GM19099 (cell line): ENCODE measurements around the gene PDGFRB.

Experiments used
- POLR2A ChIP-seq: IDR thresholded peaks from 3 replicates; pipeline ENCODE4 v1.6.1; 2011; ENCODE audit warnings: low read depth; ENCODE audit not compliant: insufficient read length; ENCODE audit errors: extremely low read depth

PDGFRB gene

DNA sequence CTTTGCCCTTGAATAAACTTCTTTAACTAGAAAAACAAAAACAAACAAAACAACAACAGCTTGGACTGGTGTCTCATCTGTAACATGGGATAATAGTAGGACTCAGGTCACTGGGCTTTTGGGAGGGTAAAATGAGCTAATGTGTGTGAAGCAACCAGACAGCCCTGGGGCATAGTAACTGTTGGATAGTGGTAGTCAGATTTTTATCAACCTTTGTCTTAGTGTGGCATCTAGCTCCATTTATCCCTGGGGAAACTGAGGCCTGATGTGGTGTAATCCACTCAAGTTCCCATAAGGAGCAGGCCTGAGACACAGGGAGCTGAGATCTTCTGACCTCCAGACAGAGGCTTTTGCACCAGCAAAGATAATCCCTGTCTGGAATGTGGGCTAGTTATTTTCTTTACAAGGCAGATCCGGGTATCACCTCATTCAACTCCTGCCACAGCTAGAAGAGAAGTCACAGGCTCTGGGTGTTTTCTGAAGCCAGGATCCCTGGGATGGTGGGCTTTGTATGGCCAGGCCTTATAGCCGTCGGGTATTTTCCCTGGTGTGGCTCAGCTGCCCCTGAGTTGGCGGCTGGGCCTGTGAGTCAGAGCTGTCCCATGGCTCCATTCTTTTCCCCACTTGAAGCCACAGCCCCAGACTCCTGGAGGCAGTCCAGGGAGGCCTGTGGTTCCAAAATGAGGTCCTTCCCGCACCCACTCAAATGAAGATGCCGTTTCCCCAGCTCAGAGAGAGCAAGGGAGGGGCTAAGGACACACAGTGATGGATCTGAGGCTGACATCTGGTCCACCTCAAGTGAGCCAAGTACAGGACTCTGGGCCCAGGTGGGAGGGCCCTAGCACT lies 43.2 kb downstream of the PDGFRB start:
- TF ChIP-seq POLR2A, result no peak

- no peak for TF ChIP-seq POLR2A
Measured at GRCh38 chr5:150111122-150111521, 44.5 kb downstream of the PDGFRB start.

DNA sequence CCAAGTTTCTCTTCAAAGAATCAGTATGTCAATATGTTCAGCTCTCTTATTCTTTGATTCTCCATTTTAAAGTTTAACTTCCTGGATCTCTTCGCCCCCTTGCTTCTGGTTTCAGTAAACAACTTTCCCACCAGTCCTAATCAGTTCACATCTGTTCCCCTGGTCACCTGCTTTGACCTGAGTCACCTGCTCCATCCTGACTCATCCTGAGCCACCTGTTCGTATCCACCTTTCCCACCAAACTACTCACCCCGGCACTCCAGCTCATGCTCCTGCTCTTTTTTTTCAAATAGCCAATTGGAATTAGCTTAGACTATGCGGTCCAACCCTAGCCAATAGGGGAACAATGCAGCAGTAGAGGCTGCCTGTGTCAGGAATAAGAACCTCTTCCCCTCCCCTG lies 45.7 kb downstream of the PDGFRB start:
- no peak for TF ChIP-seq POLR2A

GRCh38 chr5:150108711-150109514 lies 46.7 kb downstream of the PDGFRB start:
- no peak for TF ChIP-seq POLR2A

- TF ChIP-seq POLR2A, result no peak
Measured at GRCh38 chr5:150107909-150108447, 47.7 kb downstream of the PDGFRB start.

DNA sequence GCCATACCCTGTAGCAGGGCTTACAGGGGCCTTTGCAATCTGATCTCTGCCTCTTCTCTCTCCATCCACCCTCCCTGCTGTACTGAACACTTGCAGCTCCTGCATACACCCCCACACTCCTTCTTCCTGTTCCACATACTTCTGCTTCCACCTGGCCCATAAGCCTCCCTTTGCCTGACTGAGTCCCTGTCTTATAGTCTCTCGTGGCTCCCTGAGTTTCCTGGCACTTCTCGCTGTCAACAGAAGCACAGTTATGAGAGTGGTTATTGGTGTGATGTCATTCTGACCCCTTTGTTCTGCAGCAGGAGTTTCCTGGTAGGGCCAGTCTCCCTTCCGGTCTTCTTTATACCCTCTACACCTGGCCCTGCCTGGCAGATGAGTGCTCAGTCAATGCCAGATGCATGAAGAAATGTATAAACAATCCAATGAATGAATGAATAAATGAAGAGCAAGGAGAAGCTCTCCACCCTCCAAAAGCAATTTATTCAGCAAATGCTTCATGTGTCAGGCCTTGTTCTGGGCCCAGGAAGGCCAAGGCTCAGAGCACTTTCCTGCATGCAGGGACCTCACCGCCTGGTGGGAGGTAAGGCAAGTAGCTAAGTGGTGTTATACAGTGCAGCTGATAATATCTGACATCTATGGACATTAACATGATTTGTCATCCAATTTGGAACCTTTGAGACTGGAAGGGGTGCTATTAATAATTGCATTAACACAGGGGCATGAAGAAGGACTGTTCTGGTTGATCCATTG lies 48.8 kb downstream of the PDGFRB start:
- TF ChIP-seq POLR2A, result no peak

DNA sequence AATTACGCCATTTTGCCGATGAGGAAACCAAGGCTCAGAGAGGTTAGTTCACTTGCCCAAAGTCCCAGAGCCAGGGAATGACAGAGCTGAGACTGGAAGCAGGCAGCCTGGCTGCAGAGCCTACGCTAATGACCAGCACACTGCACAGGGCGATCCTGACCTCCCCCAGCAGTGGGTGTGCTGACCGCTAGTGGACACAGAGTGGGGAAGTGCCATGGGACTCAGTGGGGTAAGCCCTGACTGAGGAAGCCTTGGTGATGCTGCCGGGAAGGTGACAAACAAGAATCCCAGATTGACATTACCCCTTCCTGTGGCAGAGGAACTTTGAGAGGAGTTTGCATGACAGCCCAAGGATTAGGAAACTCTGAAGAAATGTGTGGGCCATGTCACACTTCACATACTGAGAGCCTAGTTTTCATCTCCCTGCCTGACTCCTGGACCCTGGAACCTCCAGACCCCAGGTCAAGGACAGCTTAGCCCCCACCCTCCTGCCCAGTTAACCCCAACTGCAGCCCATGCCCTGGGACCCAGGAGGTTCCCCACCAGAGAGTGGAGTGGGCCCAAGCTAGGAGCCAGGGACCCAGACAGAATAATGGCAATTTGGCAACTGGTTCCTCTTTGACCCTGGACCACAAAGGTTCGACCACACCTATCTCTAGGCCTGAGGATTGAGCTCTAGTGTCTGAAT lies 49.6 kb downstream of the PDGFRB start:
- no peak for TF ChIP-seq POLR2A

- no peak for TF ChIP-seq POLR2A
Measured at GRCh38 chr5:150104550-150104870, 51.1 kb downstream of the PDGFRB start.

DNA sequence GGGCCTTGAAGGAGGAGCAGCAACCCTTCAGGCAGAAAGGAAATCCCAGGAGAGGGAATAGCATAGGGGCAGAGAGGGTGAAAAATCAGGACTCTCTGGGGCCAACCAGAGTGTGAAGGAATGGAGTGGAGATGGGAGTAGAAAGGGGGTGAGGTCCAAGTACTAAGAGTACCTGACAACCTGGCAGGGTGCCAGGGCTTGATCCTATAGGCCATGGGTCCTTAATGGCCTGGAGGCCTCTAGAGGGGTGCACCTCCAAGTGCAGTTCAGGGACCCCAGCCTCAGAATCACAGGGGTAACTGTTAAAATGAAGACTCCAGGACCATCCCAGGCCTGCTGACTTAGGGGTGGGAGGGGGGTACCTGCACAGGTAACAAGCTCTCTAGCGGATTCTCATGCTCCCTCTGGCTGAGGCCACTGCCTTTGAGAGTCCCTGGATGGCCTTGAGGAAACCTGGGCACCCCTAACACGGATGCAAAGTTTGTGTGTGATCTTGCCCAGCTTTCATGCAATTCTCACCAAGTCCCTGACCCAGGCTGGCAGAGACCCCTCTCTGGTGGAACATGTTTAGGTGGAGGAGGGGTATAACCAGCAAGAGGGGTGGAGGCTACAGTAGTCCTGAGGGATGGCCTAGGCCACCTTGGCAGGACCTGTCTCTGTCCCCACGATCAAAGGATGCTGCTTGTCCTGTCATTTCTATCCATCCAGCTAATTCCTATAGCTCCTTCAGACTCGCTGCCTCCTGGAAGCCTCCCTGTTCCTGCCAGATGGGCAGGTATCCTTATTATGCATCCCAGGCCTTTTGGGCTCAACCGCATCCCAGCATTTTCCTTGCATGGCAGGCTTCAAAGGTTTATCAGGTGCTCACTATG lies 51.7 kb downstream of the PDGFRB start:
- no peak for TF ChIP-seq POLR2A

- TF ChIP-seq POLR2A, result no peak
Measured at GRCh38 chr5:150101023-150101422, 54.6 kb downstream of the PDGFRB start.

DNA sequence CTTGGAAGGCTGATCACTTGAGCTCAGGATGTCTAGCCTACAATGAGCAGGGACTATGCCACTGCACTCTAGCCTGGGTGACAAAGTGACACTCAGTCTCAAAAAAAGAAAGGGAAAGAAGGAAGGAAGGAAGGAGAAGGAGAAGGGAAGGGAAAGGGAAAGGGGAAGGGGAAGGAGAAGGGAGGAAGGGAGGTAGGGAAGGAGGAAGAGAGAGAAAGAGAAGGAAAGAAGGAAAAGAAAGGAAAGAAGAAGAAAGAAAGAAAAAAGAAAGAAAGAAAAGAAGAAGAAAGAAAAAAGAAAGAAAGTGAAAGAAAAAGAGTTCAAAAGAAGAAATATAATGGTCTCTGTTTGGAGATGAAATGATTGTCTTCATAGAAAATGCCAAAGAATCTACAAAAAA lies 58.5 kb downstream of the PDGFRB start:
- TF ChIP-seq POLR2A, result no peak

- no peak for TF ChIP-seq POLR2A
Measured at GRCh38 chr5:150092159-150092787, 63.4 kb downstream of the PDGFRB start.
